Left kidney (tissue), 8 donors: ENCODE data around the gene CLIC2. TPM values are rescaled to one million over a fixed set of nuclear protein-coding genes. Genes with fewer than 3 reads are reported as not detected.
"Not testable (repeated sequence)": the region's sequence is repeated elsewhere in the genome, so short reads cannot be mapped to it uniquely, and the experiment has no call there.

Experiments
- DNase-seq: peaks from one replicate; pipeline ENCODE4 v3.0.0-alpha.2; 2013
- long read RNA-seq, 8 donors: transcript quantifications; one replicate each; lab custom pipeline, GENCODE V29; 2026
- polyA plus RNA-seq: library from polyadenylated mRNA; unstranded; fragments of 120-200 nt; gene quantifications from one replicate; pipeline ENCODE4 v1.2.1, GENCODE V29; 2013; ENCODE audit not compliant: insufficient read length

CLIC2 gene
- 3.3 TPM for polyA plus RNA-seq
- long read RNA-seq, donor 1, partial matches to known transcripts: 0 of 1 reads
- long read RNA-seq, donor 1, other reads (novel, unspliced or antisense): 0 of 1 reads
- long read RNA-seq, donor 2, partial matches to known transcripts: 0 of 1 reads
- long read RNA-seq, donor 2, other reads (novel, unspliced or antisense): 0 of 1 reads
- long read RNA-seq, donor 3: 0 reads
- long read RNA-seq, donor 4: 0 reads
- long read RNA-seq, donor 5, partial matches to known transcripts: 0 of 1 reads
- long read RNA-seq, donor 5, other reads (novel, unspliced or antisense): 0 of 1 reads
- long read RNA-seq, donor 6: 0 reads
- long read RNA-seq, donor 7: 0 reads
- long read RNA-seq, donor 8, partial matches to known transcripts: 35 of 35 reads
- long read RNA-seq, donor 8, other reads (novel, unspliced or antisense): 0 of 35 reads

DNA sequence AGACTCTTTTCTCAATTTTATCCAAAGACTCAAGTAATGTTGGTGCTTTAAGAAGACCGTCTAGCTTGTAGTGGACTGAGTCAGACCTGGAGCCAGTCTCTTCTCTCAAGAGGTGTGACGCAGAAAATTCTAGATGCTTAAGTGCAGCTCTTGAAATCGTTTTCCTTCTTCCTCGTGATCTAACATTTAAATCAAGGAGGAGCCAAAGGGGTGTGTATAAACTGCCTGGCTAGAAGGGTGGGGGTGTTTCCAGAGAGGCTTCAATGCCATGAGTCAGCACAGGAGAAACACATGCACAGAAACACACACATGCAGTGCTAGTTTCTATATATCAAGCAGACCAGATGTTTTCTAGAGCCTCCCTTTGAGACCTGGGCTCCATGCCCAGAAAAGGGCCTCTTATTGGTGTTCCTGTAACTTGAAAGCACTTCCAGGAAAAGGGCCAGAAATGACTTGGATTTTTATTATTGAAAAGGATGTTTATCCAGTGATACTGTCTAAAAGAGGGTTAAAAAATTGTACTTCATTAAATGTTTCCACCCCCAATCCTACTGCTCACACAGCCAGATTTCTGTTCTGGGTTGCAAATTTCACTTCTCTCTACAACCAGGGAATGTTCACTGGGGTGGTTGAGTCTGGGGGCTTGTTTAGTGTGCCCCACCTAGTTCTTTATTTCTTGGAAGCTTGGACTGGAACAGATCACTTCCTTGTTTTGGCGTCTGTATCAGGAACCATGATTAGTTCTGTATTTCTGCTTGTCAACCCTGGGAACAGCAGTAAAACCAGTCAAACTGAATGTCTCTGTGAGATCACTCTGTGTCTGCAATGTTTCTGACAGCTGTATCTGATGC lies at the start of gene CLIC2:
Gene CLIC2, minus strand, starts transcription at position 129 of the 851 bp plus-strand sequence. CDS start 187 bp downstream, outside the sequence.
- peak; percentile 20 for DNase-seq

DNA sequence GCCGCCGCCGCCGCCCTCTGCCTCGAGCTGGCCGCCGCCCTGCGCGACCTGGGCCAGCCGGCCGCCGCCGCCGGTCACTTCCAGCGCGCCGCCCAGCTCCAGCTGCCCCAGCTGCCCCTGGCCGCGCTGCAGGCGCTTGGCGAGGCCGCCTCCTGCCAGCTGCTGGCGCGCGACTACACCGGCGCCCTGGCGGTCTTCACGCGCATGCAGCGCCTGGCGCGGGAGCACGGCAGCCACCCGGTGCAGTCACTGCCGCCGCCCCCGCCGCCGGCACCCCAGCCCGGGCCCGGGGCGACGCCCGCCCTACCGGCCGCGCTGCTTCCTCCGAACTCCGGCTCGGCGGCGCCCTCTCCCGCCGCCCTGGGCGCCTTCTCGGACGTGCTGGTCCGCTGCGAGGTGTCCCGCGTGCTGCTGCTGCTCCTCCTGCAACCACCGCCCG lies 48.1 kb upstream of the CLIC2 start:
- DNase-seq: not testable (repeated sequence)

DNA sequence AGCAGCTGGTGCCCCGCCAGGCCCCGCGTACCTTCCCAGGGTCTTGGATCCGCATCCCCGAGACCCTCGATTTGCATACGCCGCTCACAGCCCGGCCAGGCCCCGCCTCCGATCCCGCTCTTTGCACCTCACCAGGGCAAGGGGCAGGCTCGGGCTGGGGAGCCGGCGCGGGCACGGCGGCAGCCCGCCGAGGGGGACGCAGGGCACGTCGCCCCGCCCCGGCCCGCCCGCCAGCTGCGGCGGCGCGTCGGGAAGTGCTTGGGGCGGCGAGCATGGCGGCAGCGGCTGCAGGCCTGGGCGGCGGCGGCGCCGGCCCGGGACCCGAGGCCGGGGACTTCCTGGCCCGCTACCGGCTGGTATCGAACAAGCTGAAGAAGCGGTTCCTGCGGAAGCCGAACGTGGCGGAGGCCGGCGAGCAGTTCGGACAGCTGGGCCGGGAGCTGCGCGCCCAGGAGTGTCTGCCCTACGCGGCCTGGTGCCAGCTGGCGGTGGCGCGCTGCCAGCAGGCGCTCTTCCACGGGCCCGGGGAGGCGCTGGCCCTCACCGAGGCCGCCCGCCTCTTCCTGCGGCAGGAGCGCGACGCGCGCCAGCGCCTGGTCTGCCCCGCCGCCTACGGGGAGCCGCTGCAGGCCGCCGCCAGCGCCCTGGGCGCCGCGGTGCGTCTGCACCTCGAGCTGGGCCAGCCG lies 47.6 kb upstream of the CLIC2 start, which contains the start of gene F8A2:
Gene F8A2, plus strand, starts transcription at position 253 of the 686 bp plus-strand sequence. Its CDS starts 20 bp downstream, at position 273.
- not testable (repeated sequence) for DNase-seq

DNA sequence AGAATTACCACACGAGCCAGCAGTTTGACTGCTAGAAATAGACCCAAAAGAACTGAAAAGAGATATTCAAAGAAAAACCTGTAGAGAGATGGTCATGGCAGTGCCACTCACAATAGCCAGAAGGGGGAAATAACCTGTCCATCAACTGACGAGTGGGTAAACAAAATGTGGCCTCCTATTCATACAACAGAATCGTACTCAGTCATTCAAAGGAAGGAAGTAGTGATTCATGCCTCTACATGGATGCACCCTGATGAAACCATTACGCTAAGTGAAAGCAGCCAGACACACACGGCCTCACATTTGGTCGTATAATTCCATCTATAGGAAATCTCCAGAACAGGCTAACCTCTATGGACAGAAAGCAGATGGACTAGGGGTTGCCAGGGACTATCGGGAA lies 45.4 kb upstream of the CLIC2 start:
- DNase-seq: not testable (repeated sequence)

DNA sequence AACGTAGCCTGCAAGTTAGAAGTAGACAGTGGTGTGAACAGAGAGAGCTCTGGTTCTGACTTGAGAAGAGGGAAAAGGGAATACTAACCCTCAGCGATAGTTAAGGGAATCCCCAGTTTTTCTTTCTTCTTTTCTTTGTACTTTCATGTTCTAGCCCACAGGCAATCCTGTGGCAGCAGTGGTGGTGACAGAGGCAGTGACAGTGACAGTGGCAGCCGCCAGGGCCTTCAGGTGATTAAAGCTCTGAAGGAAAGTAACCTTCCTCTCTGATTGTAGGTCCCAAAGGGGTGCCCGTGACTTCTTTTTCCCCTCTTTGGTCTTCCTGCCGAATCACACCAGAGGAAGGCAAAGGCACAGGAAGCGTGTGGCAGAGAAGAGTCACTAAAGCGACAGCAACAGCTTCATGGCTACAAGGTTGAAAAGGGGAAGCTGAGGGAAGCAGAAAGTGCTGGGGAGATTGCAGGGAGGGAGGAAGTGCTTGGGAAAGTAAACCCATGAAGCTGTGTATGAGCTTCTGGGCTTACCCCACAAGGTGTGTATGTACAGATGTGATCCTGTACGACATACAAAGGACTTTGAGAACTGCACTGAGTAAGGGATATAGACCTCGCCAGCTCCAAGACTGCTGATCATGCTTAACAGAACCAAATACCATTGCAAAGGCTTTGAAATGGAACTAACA lies 39.5 kb upstream of the CLIC2 start:
- not testable (repeated sequence) for DNase-seq

DNA sequence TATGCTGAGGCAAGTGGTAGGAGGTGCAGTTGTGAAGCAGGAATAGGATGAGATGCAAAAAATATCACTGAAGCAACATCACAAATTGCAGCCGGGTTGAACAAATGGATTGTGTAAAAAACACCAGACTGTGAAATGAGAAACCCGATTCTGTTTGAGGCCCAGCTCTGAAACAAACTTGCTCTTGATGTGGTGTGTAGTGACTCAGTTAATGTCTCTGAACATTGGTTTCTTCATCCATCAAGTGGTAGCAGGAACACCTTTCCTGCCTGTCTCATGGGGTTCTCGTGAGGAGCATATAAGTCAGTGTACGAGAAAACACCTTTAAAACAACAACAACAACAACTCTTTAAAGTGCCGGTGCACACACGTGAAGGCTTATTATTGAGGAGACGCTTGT lies 29.3 kb upstream of the CLIC2 start:
- DNase-seq: not testable (repeated sequence)

DNA sequence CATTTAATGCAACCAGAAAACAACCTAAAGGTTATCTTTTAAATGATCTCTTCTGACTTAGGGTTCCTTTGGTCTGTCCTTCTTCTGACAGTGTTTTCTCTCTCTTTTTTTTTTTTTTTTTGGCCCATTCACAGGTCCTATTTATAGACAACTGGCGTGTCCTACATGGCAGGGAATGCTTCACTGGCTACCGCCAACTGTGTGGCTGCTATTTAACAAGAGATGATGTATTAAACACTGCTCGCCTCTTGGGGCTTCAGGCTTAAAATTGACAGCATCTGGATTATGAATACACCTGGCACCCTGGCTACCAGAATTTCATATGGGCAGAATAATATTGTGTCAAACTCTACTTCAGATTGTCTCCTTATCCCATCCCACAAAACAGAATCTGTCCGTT lies 15.0 kb upstream of the CLIC2 start:
- DNase-seq: not testable (repeated sequence)

DNA sequence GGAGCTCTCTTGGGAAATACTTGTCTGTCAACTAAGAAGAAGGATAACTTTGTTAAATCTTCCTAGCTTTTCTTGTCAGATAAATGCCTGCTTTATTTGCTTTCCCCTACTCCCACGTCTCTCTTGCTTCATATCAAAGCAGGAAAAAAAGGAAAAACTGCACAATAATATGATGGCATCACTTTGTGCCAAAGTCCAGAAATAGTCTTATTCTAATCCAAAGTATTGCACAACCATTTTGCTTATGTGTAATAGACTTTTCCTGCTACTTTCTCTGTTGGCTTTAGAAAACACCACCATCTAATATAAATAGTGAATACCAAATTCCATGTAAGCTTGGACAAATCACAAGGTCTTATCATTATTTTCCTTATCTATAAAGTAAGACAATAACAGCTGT lies 11.3 kb upstream of the CLIC2 start:
- DNase-seq: not testable (repeated sequence)

DNA sequence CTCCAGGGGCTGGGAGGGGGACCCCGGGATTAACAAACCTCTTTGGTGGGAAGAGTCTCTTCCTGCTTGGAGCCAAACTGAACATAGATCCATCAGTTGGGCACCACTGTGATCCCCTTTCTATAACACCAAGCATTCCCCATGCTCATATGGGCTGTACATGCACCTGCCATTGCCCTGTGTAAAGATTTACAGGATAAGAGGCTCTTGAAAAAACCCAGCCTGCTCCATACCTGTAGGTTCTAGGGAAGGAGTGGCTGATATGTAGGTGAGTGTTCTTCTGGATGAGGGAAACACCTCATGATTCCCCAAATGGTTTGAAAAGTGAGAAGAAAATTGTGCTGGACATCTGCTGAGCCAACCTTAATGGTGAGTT lies 911 bp upstream of the CLIC2 start:
- DNase-seq: not testable (repeated sequence)

DNA sequence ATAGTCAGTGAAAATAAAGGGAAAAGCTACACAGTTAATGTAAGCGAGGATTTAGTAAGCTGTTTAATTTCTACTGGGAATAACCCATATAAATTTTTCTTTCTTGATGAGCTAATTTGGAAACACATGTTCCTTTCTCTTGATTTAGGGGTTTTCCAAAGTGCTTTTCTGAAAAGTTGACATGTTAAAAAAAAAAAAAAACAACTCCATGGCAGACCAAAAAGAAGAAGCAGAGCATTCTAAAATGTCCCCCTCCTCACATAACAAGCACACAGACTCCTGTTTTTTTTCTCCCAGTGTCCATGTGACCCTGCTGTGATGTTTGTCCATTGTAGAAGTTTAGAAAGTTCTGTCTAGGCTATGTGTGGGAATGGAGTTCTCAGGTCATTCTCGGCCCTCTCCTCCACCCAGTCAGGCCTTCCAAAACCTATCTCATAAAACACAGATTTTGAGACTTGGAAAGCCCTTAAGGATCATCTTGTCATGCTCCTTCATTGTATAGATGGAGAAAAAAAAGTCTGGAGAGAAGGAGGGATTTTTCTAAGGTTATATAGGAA lies 792 bp downstream of the CLIC2 start:
- DNase-seq: no peak

DNA sequence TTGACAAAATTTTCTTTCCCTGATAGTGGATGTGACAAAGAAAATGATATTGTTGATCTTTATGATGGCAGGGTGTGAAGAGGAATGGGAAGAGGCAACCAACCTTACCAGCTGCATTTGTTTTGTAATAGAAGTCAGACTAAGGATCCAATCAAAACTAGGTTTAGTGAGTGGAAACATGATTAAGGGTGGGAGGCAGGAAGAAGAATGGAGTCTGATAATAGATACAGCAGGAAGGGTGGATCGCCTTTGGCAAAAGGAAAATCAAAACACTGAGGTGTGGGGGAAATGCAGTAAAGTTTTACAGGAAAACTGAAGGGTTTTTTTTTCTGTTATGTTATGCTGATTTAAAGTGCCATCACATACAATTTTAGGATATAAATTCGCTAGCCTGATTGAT lies 3.4 kb downstream of the CLIC2 start:
- no peak for DNase-seq

DNA sequence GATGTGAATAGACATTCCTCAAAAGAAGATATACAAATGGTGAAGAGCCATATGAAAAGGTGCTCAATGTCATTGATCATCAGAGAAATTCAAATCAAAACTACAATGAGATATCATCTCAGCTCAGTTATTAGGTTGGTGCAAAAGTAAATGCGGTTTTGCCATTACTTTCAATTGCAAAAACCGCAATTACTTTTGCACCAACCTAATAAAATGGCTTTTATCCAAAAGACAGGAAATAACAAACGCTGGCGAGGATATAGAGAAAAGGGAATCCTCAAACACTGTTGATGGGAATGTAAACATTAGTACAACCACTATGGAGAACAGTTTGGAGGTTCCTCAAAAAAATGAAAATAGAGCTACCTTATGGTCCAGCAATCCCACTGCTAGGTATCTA lies 5.1 kb downstream of the CLIC2 start:
- DNase-seq: no peak

DNA sequence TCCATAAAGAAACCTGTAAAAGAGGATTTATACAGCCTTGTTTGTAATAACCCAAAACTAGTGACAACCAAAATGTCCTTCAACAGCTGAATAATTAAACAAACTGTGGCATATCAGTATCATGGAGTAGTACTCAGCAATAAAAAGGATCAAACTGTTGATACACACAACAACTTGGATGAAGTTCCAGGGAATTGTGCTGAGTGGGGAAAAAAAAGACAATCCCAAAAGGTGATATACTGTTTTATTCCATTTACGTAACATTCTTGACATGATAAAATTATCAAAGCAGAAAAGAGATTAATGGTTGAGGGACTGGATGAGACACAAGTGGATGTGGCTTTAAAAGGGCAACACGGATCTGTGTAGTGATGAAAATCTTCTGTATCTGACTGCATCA lies 7.8 kb downstream of the CLIC2 start:
- no peak for DNase-seq

DNA sequence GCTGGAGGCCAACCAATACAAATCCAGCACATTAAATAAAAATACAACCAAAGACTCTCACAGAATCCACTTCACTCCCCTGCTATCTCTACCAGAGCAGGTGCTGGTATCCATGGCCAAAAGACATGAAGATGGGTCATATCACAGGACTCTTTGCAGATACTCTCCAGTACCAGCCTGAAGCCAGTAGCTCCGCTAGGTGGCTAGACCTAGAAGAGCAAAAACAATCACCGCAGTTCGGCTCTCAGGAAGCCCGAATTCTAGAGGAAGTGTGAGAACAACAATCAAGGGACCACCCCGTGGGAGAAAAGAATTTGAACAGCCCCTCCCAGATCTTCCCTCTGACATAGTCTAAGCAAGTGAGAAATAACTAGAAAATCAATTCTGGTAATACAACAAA lies 20.2 kb downstream of the CLIC2 start:
- no peak for DNase-seq

DNA sequence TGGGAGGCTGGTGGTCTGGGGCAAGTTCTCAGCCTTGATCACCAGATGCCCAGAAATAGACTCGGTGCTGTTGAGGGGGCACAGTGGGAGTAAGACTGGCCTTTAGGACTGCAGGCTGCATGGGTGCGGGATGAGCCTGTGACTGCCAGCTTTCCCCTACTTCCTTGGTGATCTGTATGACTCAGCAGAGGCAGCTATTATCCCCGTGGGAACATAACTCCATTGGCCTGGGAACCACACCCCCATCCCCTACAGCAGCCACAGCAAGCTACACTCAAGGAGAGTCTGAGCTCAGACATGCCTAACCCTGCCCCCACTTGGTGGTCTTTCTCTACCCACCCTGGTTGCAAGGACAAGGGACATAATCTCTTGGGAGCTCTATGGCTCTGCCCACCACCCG lies 20.6 kb downstream of the CLIC2 start:
- DNase-seq: no peak

DNA sequence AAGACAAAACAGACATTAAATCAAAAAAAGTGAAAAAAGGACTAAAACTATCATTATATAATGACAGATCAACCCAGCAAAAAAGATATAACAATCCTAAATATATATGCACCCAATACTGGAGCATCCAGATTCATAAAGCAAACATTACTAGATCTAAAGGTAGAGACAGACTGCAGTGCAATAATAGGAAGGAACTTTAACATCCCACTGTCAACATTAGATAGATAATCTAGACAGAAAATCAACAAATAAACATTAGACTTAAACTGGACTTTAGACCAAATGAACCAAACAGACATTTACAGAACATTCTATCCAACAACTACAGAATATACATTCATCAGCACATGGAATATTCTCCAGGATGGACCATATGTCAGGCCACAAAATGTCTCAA lies 40.6 kb downstream of the CLIC2 start:
- DNase-seq: no peak

DNA sequence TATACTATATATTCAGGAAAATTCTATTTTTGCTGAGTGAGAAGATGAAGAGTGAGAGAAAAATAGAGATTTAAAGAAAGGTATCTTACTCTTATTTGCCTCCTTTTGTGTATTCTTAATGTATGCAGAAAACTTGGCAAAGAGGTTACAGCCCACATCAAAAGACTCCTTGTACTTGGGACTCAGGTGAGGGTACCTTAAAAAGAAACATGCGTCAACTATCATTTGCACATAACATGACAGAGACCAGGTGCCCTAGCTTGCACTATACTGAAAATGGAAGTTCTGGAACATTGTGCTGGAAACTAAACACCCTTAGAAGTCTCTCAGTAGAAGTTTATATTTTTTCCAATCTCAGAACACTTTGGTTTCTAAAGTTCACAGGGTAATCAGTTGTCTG lies 54.5 kb downstream of the CLIC2 start:
- no peak for DNase-seq

DNA sequence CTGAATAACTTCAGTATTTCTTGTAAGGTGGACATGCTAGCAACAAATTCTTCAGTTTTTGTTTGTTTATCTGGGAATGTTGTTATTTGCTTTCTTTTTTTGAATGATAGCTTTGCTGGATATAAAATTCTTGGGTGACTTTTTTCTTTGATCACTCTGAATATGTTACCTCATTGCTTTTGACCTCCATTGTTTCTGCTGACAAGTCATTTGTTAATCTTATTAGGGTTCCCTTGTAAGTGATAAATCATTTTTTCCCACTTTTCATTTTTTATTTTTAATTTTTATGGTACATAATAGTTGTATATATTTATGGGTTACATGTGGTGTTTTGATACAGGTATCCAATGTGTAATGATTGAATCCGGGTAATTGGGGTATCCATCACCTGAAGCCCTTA lies 63.4 kb downstream of the CLIC2 start:
- no peak for DNase-seq

DNA sequence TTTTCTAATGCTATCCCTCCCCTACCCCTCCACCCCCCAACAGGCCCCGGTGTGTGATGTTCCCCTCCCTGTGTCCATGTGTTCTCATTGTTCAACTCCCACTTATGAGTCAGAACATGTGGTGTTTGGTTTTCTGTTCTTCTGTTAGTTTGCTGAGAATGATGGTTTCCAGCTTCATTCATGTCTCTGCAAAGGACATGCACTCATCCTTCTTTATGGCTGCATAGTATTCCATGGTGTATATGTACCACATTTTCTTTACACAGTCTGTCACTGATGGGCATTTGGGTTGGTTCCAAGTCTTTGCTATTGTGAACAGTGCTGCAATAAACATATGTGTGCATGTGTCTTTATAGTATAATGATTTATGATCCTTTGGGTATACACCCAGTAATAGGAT lies 66.4 kb downstream of the CLIC2 start:
- not testable (repeated sequence) for DNase-seq

DNA sequence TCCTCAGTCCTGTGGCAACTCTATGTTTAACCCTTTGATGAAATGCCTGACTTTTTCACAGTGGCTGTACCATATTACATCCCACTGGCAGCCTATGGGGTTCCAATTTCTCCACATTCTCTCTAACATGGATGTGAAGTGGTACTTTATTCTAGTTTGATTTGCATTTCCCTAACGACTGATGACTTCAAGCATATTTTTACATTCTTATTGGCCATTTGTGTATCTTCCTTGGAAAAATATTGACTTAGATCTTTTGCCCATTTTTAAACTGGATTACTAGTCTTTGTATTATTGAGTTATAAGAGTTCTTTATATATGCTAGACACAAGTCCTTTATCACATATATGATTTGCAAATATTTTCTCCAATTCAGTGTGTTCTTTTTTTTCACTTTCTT lies 68.0 kb downstream of the CLIC2 start:
- no peak for DNase-seq

DNA sequence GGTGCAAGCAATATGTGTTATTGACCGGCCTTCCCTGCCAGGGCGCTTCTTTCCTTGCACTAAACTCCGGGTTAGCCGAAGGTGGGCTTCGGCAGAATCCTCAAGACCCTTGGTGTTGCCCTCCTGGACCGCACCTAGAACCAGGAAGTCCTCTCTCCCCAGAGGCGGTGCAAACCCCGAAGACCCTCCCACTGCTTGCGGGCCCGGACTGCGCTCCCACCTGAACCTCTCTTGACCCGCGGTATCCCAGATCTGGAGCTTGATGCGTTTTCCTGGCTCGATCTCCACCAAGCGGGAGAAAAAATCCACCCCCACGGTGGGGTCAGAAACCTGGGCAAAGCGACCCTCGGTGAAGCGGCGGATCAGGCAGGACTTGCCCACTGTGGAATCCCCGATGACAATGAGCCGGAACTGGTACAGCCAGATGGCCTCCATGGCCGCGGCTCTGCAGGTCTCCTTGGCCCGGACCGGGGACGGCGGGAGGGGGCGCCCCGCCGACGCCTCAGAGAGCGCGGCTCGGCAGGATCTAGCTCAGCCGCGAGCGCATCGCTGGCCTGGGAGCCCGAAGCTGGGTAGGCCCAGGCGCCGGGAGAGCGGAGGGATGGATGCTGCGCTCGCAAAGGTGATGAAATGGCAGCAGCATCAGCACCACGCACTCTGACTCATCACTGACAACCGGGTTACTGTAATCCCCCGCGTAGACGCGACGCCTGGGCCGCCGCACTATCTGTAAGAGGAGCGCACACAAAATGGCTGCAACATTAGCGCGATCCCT lies 70.4 kb downstream of the CLIC2 start, which contains the start of gene RAB39B:
Gene RAB39B, minus strand, starts transcription at position 638 of the 775 bp plus-strand sequence. Its CDS starts 203 bp downstream, at position 435.
- peak; percentile 26 for DNase-seq
